OCI-LY3 (cell line): ENCODE data around the gene ABTB2.

Experiments used
- EZH2phosphoT487 ChIP-seq: fragments of 200-600 bp; shearing (Covaris generic); IDR thresholded peaks from 2 replicates; pipeline ENCODE4 v1.6.1; 2018; ENCODE audit warnings: antibody characterized with exemption, mixed run types, low read depth
- TF ChIP-seq, protein P1 (sequence below): fragments of 200-600, 300-600 bp; sonication (generic); IDR thresholded peaks from 2 replicates; pipeline ENCODE4 v1.5.1; 2014; ENCODE audit warnings: antibody characterized with exemption, low read length, low read depth

DNA sequence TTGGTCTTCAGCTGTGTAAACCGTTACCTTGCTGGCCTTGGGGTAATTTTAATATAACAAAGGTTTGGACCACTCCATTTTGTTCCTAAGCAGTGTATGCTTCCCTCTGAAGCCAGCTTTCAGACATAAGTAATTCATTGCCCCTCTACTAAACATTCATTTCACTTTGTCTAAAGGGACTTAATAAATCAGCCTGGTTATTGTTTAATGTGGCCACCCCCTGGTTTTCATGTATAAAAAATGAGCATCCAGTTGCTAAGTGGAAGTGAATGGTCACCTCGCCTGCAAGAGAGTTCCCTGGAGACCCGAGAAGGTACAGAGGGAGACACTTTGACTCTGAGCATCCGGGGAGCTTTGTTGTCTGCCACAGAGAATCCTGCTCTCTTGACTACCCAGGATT, 3.9 kb downstream of the ABTB2 start:
- TF ChIP-seq, protein P1, sequence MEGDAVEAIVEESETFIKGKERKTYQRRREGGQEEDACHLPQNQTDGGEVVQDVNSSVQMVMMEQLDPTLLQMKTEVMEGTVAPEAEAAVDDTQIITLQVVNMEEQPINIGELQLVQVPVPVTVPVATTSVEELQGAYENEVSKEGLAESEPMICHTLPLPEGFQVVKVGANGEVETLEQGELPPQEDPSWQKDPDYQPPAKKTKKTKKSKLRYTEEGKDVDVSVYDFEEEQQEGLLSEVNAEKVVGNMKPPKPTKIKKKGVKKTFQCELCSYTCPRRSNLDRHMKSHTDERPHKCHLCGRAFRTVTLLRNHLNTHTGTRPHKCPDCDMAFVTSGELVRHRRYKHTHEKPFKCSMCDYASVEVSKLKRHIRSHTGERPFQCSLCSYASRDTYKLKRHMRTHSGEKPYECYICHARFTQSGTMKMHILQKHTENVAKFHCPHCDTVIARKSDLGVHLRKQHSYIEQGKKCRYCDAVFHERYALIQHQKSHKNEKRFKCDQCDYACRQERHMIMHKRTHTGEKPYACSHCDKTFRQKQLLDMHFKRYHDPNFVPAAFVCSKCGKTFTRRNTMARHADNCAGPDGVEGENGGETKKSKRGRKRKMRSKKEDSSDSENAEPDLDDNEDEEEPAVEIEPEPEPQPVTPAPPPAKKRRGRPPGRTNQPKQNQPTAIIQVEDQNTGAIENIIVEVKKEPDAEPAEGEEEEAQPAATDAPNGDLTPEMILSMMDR: no peak
- TF ChIP-seq EZH2phosphoT487: no peak
